H9 (cell line): ENCODE data around the gene CHMP3. TPM values are rescaled to one million over a fixed set of nuclear protein-coding genes. Genes with fewer than 3 reads are reported as not detected.

Experiments used
- DNase-seq: peaks from one replicate; pipeline ENCODE4 v3.0.0-alpha.2; 2017
- H2AFZ ChIP-seq: one replicate; pipeline ENCODE4 v1.6.1; 2013; ENCODE audit warnings: mild to moderate bottlenecking, low read length, control low read depth, moderate library complexity
- H2AK5ac ChIP-seq: 2 replicates; pipeline ENCODE4 v1.6.1; 2013; ENCODE audit warnings: low read length, control low read depth, mixed read lengths; ENCODE audit not compliant: insufficient read length
- H2BK120ac ChIP-seq: one replicate; pipeline ENCODE4 v1.6.1; 2013; ENCODE audit warnings: low read depth, mild to moderate bottlenecking, low read length, control low read depth, inconsistent platforms; ENCODE audit not compliant: poor library complexity, severe bottlenecking
- H2BK12ac ChIP-seq: 2 replicates; pipeline ENCODE4 v1.6.1; 2013; ENCODE audit warnings: low read length, control low read depth, mixed read lengths, low read depth; ENCODE audit not compliant: insufficient read length
- H2BK15ac ChIP-seq: 2 replicates; pipeline ENCODE4 v1.6.1; 2013; ENCODE audit warnings: low read depth, low read length, control low read depth
- H2BK20ac ChIP-seq: one replicate; pipeline ENCODE4 v1.6.1; 2013; ENCODE audit warnings: low read depth, mild to moderate bottlenecking, low read length, control low read depth, inconsistent platforms; ENCODE audit not compliant: poor library complexity, severe bottlenecking
- H2BK5ac ChIP-seq: 2 replicates; pipeline ENCODE4 v1.6.1; 2013; ENCODE audit warnings: low read length, control low read depth, mixed read lengths; ENCODE audit not compliant: insufficient read length
- H3K14ac ChIP-seq: 2 replicates; pipeline ENCODE4 v1.6.1; 2013; ENCODE audit warnings: low read length, control low read depth; ENCODE audit not compliant: insufficient read depth
- H3K18ac ChIP-seq: 2 replicates; pipeline ENCODE4 v1.6.1; 2013; ENCODE audit warnings: low read depth, mild to moderate bottlenecking, mixed read lengths, low read length, control low read depth; ENCODE audit not compliant: insufficient read length
- H3K23ac ChIP-seq: 2 replicates; pipeline ENCODE4 v1.6.1; 2013; ENCODE audit warnings: low read length, control low read depth, mixed read lengths, low read depth; ENCODE audit not compliant: insufficient read length
- H3K23me2 ChIP-seq: 2 replicates; pipeline ENCODE4 v1.6.1; 2013; ENCODE audit warnings: low read depth, mild to moderate bottlenecking, mixed read lengths, low read length, control low read depth; ENCODE audit not compliant: insufficient read length, poor library complexity, severe bottlenecking
- H3K27ac ChIP-seq: 2 replicates; pipeline ENCODE4 v1.5.1; 2013; ENCODE audit warnings: low read length, control low read depth, mixed read lengths, low read depth; ENCODE audit not compliant: insufficient read length
- H3K27me3 ChIP-seq: 2 replicates; pipeline ENCODE4 v1.6.1; 2013; ENCODE audit warnings: low read length, control low read depth, inconsistent platforms; ENCODE audit not compliant: insufficient read depth
- H3K4ac ChIP-seq: 2 replicates; pipeline ENCODE4 v1.6.1; 2013; ENCODE audit warnings: low read depth, mild to moderate bottlenecking, control low read depth, inconsistent platforms, low read length, moderate library complexity
- H3K4me1 ChIP-seq: 2 replicates; pipeline ENCODE4 v1.6.1; 2013; ENCODE audit warnings: low read length, control low read depth, inconsistent platforms; ENCODE audit not compliant: insufficient read depth
- H3K4me2 ChIP-seq: 2 replicates; pipeline ENCODE4 v1.6.1; 2013; ENCODE audit warnings: low read length, control low read depth, mixed read lengths; ENCODE audit not compliant: insufficient read length, insufficient read depth
- H3K56ac ChIP-seq: 2 replicates; pipeline ENCODE4 v1.6.1; 2013; ENCODE audit warnings: low read depth, mild to moderate bottlenecking, mixed read lengths, low read length, control low read depth; ENCODE audit not compliant: insufficient read length
- H3K79me1 ChIP-seq: 2 replicates; pipeline ENCODE4 v1.6.1; 2013; ENCODE audit warnings: low read depth, mild to moderate bottlenecking, moderate library complexity, low read length, control low read depth, inconsistent platforms; ENCODE audit not compliant: insufficient read depth, poor library complexity, severe bottlenecking
- H3K79me2 ChIP-seq: 2 replicates; pipeline ENCODE4 v1.6.1; 2013; ENCODE audit warnings: low read length, control low read depth, inconsistent platforms; ENCODE audit not compliant: insufficient read depth
- H3K9ac ChIP-seq: 2 replicates; pipeline ENCODE4 v1.6.1; 2013; ENCODE audit warnings: low read length, control low read depth, mixed read lengths; ENCODE audit not compliant: insufficient read length; ENCODE audit errors: extremely low read depth
- H3K9me3 ChIP-seq: one replicate; pipeline ENCODE4 v1.6.1; 2013; ENCODE audit warnings: low read depth, low read length, inconsistent platforms; ENCODE audit not compliant: control insufficient read depth
- H3T11ph ChIP-seq: one replicate; pipeline ENCODE4 v1.6.1; 2013; ENCODE audit warnings: mild to moderate bottlenecking, low read length, control low read depth, inconsistent platforms
- H4K20me1 ChIP-seq: one replicate; pipeline ENCODE4 v1.6.1; 2013; ENCODE audit not compliant: control insufficient read depth, insufficient read length, insufficient read depth
- H4K5ac ChIP-seq: 2 replicates; pipeline ENCODE4 v1.6.1; 2013; ENCODE audit warnings: low read depth, mild to moderate bottlenecking, mixed read lengths, low read length, control low read depth; ENCODE audit not compliant: insufficient read length
- H4K8ac ChIP-seq: replicated peaks from 2 replicates; pipeline ENCODE4 v1.6.1; 2013; ENCODE audit warnings: low read length, control low read depth, mixed read lengths, low read depth; ENCODE audit not compliant: insufficient read length
- H4K91ac ChIP-seq: 2 replicates; pipeline ENCODE4 v1.6.1; 2013; ENCODE audit warnings: low read depth, mild to moderate bottlenecking, moderate library complexity, mixed read lengths, low read length, control low read depth; ENCODE audit not compliant: insufficient read length
- H3K27ac Mint-ChIP-seq, 3 experiments: 2 replicates in 2 of 3; 3 replicates in 1 of 3; pipeline ENCODE4 v1.8.0; 2020 to 2021; ENCODE audit warnings: mixed read lengths in 3 of 3, mild to moderate bottlenecking in 1 of 3, moderate library complexity in 1 of 3
- H3K27me3 Mint-ChIP-seq: 2 replicates; pipeline ENCODE4 v1.8.0; 2021; ENCODE audit warnings: low read depth, mild to moderate bottlenecking, moderate library complexity, mixed read lengths
- H3K36me3 Mint-ChIP-seq, 3 experiments: 2 replicates in 2 of 3; 3 replicates in 1 of 3; pipeline ENCODE4 v1.8.0; 2020 to 2021; ENCODE audit warnings: low read depth in 3 of 3, mixed read lengths in 3 of 3; ENCODE audit not compliant: insufficient read depth in 1 of 3
- H3K4me1 Mint-ChIP-seq, 2 experiments: 2 replicates each; pipeline ENCODE4 v1.8.0; 2020; ENCODE audit warnings: mixed read lengths in 2 of 2
- H3K4me3 Mint-ChIP-seq, 2 experiments: 2 replicates in 1 of 2; 3 replicates in 1 of 2; pipeline ENCODE4 v1.8.0; 2020 to 2021; ENCODE audit warnings: mild to moderate bottlenecking in 2 of 2, mixed read lengths in 2 of 2, moderate library complexity in 1 of 2
- H3K9me3 Mint-ChIP-seq, 2 experiments: 2 replicates in 1 of 2; 3 replicates in 1 of 2; pipeline ENCODE4 v1.8.0; 2020; ENCODE audit warnings: mild to moderate bottlenecking in 2 of 2, mixed read lengths in 2 of 2, moderate library complexity in 1 of 2
- WGBS: extraction: QIAGEN DNeasy Blood & Tissue Kit; methylation state at CpG from one replicate; pipeline ENCODE4 v1.1.7; 2013; ENCODE audit warnings: missing lambda C conversion rate, low lambda C conversion rate, mixed read lengths; ENCODE audit not compliant: insufficient read length; ENCODE audit errors: extremely low coverage; 5-methylcytosine and 5-hydroxymethylcytosine counted together
- total RNA-seq: library from RNA; stranded (reverse); gene quantifications from 2 replicates; pipeline ENCODE4 v1.2.1, GENCODE V29; 2021
- TF ChIP-seq, protein P1 (sequence below): fragments of 200-600 bp; sonication (generic); conservative IDR thresholded peaks from 3 replicates; pipeline ENCODE4 v1.8.0; 2021; ENCODE audit warnings: antibody characterized with exemption, mild to moderate bottlenecking

Gene CHMP3
- total RNA-seq, 1 experiment from 2014 or later: 28.8 TPM

- no peak overlapping the region for H3K4me3 Mint-ChIP-seq
- no peaks in the 10 kb centered on the region for H3K79me1 ChIP-seq
- H3K27ac Mint-ChIP-seq: no peak overlapping the region
- H3K79me2 ChIP-seq: no peaks in the 10 kb centered on the region
- no peak overlapping the region for H2AFZ ChIP-seq
- H4K20me1 ChIP-seq: no peaks in the 10 kb centered on the region
- no peak overlapping the region for H3K14ac ChIP-seq
- no peak overlapping the region for H3K18ac ChIP-seq
- no peak overlapping the region for H3K4me2 ChIP-seq
- no peak overlapping the region for H3K9ac ChIP-seq
- H2BK12ac ChIP-seq: no peak overlapping the region
- no peak overlapping the region for H2BK5ac ChIP-seq
- H4K5ac ChIP-seq: no peak overlapping the region
- H2BK20ac ChIP-seq: no peak overlapping the region
- H3K4me1 ChIP-seq: no peaks in the 10 kb centered on the region
- H3K27me3 ChIP-seq: no peaks in the 10 kb centered on the region
- H2BK120ac ChIP-seq: no peak overlapping the region
- no peaks in the 10 kb centered on the region for H3K9me3 Mint-ChIP-seq
- no peak overlapping the region for H3K23ac ChIP-seq
- no peaks in the 10 kb centered on the region for H3K9me3 ChIP-seq
- H3K4me1 Mint-ChIP-seq: no peaks in the 10 kb centered on the region; a peak in 1 of 4 replicates
- H3K56ac ChIP-seq: no peak overlapping the region
- H2AK5ac ChIP-seq: no peak overlapping the region
- no peak overlapping the region for H3K27ac ChIP-seq
- no peak for DNase-seq
- no peaks in the 10 kb centered on the region for H3K27me3 Mint-ChIP-seq
- TF ChIP-seq, protein P1, sequence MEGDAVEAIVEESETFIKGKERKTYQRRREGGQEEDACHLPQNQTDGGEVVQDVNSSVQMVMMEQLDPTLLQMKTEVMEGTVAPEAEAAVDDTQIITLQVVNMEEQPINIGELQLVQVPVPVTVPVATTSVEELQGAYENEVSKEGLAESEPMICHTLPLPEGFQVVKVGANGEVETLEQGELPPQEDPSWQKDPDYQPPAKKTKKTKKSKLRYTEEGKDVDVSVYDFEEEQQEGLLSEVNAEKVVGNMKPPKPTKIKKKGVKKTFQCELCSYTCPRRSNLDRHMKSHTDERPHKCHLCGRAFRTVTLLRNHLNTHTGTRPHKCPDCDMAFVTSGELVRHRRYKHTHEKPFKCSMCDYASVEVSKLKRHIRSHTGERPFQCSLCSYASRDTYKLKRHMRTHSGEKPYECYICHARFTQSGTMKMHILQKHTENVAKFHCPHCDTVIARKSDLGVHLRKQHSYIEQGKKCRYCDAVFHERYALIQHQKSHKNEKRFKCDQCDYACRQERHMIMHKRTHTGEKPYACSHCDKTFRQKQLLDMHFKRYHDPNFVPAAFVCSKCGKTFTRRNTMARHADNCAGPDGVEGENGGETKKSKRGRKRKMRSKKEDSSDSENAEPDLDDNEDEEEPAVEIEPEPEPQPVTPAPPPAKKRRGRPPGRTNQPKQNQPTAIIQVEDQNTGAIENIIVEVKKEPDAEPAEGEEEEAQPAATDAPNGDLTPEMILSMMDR: no peak
- no peak overlapping the region for H3T11ph ChIP-seq
- no peaks in the 10 kb centered on the region for H3K23me2 ChIP-seq
- H4K8ac ChIP-seq: no peak overlapping the region
- peaks cover 4 to 14% (median 7%) of the 10 kb centered on the region in 3 experiments; a peak in 5 of 7 replicates for H3K36me3 Mint-ChIP-seq
- H3K4ac ChIP-seq: no peak overlapping the region
- no peak overlapping the region for H4K91ac ChIP-seq
- no peak overlapping the region for H2BK15ac ChIP-seq
- no CpG with 5 or more reads among the region's 5 CpGs for WGBS
These were observed 49.1 kb downstream of the CHMP3 start for GRCh38 chr2:86513948-86514660.
